Endothelial cell of umbilical vein (primary cell): ENCODE measurements around the gene ZNF264. TPM values are rescaled to one million over a fixed set of nuclear protein-coding genes. Genes with fewer than 3 reads are reported as not detected.
A peak's percentile ranks its signal among the peaks of the same experiment; 100 is the strongest.

ENCODE experiments used
- BruUV-seq: library from RNA; stranded (reverse); fragments of 400-500 nt; replicated peaks from 2 replicates; lab custom pipeline; 2021; lab: Mats Ljungman, UMichigan
- CTCF ChIA-PET: fragments of 300-600, 350-600 bp; sonication (Branson Sonifier 250); formaldehyde crosslinking; loops from one replicate; lab custom pipeline; 2021; ENCODE audit warnings: antibody characterized with exemption, inconsistent platforms; lab: Charles Lee
- POLR2A ChIA-PET: fragments of 300-600, 350-600 bp; sonication (Branson Sonifier 250); formaldehyde crosslinking; loops from one replicate; lab custom pipeline; 2021; ENCODE audit warnings: antibody characterized with exemption, inconsistent platforms; lab: Charles Lee
- DNase-seq: peaks from one replicate; pipeline ENCODE4 v3.0.0-alpha.2; 2011; ENCODE audit warnings: low read depth, low spot score
- FAIRE-seq: peaks from 2 replicates; lab custom pipeline; 2011; peaks lifted over from hg19 to GRCh38; lab: Jason Lieb, UNC
- H2AFZ ChIP-seq: 2 replicates; pipeline ENCODE4 v1.6.0; 2012; ENCODE audit warnings: low read depth, low read length, control low read depth, inconsistent platforms
- H3K27ac ChIP-seq: 2 replicates; pipeline ENCODE4 v1.5.1; 2011; ENCODE audit warnings: low read depth, mild to moderate bottlenecking, control low read depth, low read length, moderate library complexity; ENCODE audit not compliant: insufficient read depth
- H3K27me3 ChIP-seq, 2 experiments: 2 replicates each; pipeline versions ENCODE4 v1.6.0 to v1.6.1; 2011; ENCODE audit warnings: low read length in 2 of 2, mixed read lengths in 1 of 2; ENCODE audit not compliant: control insufficient read depth in 2 of 2, insufficient read depth in 2 of 2
- H3K36me3 ChIP-seq, 2 experiments: 2 replicates in 1 of 2; 3 replicates in 1 of 2; pipeline ENCODE4 v1.5.1; 2011; ENCODE audit warnings: low read length in 2 of 2, mild to moderate bottlenecking in 1 of 2, moderate library complexity in 1 of 2; ENCODE audit not compliant: control insufficient read depth in 2 of 2, insufficient read depth in 2 of 2; ENCODE audit errors: extremely low read depth in 1 of 2
- H3K4me1 ChIP-seq: 3 replicates; pipeline ENCODE4 v1.5.1; 2011; ENCODE audit warnings: mild to moderate bottlenecking, low read length; ENCODE audit not compliant: control insufficient read depth, insufficient read depth; ENCODE audit errors: extremely low read depth
- H3K4me2 ChIP-seq: 2 replicates; pipeline ENCODE4 v1.6.1; 2011; ENCODE audit warnings: low read length, control low read depth, mixed read lengths; ENCODE audit not compliant: insufficient read depth
- H3K4me3 ChIP-seq, 3 experiments: fragments of 200-600 bp in 1 of 3; sonication (generic), shearing (Covaris generic) in 1 of 3; replicated peaks in 1 of 3; 2 replicates each; pipeline ENCODE4 v1.5.1; 2011 to 2016; ENCODE audit warnings: control low read depth in 3 of 3, low read length in 3 of 3, mild to moderate bottlenecking in 2 of 3, inconsistent platforms in 1 of 3, low read depth in 1 of 3, moderate library complexity in 1 of 3; ENCODE audit not compliant: insufficient read depth in 1 of 3
- H3K79me2 ChIP-seq: 2 replicates; pipeline ENCODE4 v1.6.0; 2012; ENCODE audit warnings: low read length, inconsistent platforms; ENCODE audit not compliant: control insufficient read depth, insufficient read depth
- H3K9ac ChIP-seq: replicated peaks from 2 replicates; pipeline ENCODE3; 2011; ENCODE audit warnings: low read length, control low read depth; ENCODE audit not compliant: insufficient read depth; ENCODE audit errors: extremely low read depth
- H3K9me1 ChIP-seq: replicated peaks from 3 replicates; pipeline ENCODE4 v1.6.0; 2011; ENCODE audit warnings: mild to moderate bottlenecking, low read length; ENCODE audit not compliant: control insufficient read depth, insufficient read depth; ENCODE audit errors: extremely low read depth
- H3K9me3 ChIP-seq: replicated peaks from 2 replicates; pipeline ENCODE4 v1.5.1; 2012; ENCODE audit warnings: low read length, inconsistent platforms; ENCODE audit not compliant: control insufficient read depth, insufficient read depth
- H4K20me1 ChIP-seq: replicated peaks from 2 replicates; pipeline ENCODE3; 2011; ENCODE audit warnings: mild to moderate bottlenecking, low read length; ENCODE audit not compliant: control insufficient read depth, insufficient read depth; ENCODE audit errors: extremely low read depth
- CTCF ChIP-seq, 2 donors: IDR thresholded peaks; 1 replicate in 1 of 2; 2 replicates in 1 of 2; pipeline ENCODE4 v1.5.1; 2011; ENCODE audit warnings: low read length in 2 of 2, mild to moderate bottlenecking in 2 of 2, moderate library complexity in 2 of 2, control low read depth in 1 of 2, inconsistent platforms in 1 of 2, low read depth in 1 of 2; ENCODE audit not compliant: insufficient read depth in 1 of 2; ENCODE audit errors: extremely low read depth in 1 of 2
- EZH2 ChIP-seq: IDR thresholded peaks from 2 replicates; pipeline ENCODE4 v1.6.1; 2012; ENCODE audit warnings: borderline replicate concordance, low read depth, mild to moderate bottlenecking, moderate library complexity, low read length, inconsistent platforms; ENCODE audit not compliant: severe bottlenecking
- FOS ChIP-seq: IDR thresholded peaks from 2 replicates; pipeline ENCODE4 v1.6.1; 2011; ENCODE audit warnings: mild to moderate bottlenecking, low read length, moderate library complexity, borderline replicate concordance; ENCODE audit not compliant: insufficient read depth
- GATA2 ChIP-seq: IDR thresholded peaks from 2 replicates; pipeline ENCODE4 v1.7.0; 2011; ENCODE audit warnings: low read depth, mild to moderate bottlenecking, moderate library complexity, mixed read lengths, low read length; ENCODE audit not compliant: insufficient read length, insufficient read depth
- JUN ChIP-seq: IDR thresholded peaks from 2 replicates; pipeline ENCODE4 v1.6.1; 2011; ENCODE audit warnings: borderline replicate concordance, low read depth; ENCODE audit not compliant: insufficient read length, insufficient read depth
- MAX ChIP-seq: IDR thresholded peaks from 2 replicates; pipeline ENCODE4 v1.6.1; 2011; ENCODE audit not compliant: insufficient read depth, insufficient read length
- MYC ChIP-seq: IDR thresholded peaks from one replicate; pipeline ENCODE4 v1.6.1; 2011; ENCODE audit warnings: mild to moderate bottlenecking, low read depth, low read length
- POLR2A ChIP-seq: IDR thresholded peaks from 2 replicates; pipeline ENCODE4 v1.6.1; 2012; ENCODE audit warnings: low read depth, mild to moderate bottlenecking, control low read depth, low read length
- POLR2AphosphoS5 ChIP-seq: IDR thresholded peaks from 2 replicates; pipeline ENCODE4 v1.6.1; 2012; ENCODE audit warnings: low read depth, mild to moderate bottlenecking, control low read depth, low read length, moderate library complexity; ENCODE audit not compliant: insufficient read depth
- dilution Hi-C: fragments of 300-500 bp; cut with MboI; formaldehyde crosslinking; loops from one replicate; pipeline ENCODE4 v1.15.0; 2019; ENCODE audit warnings: low sequenced_read_pairs; ENCODE audit not compliant: extremely low pct_ligation_motif_present
- intact Hi-C: fragments of 100-400 bp; cut with micrococcal nuclease; formaldehyde crosslinking; loops from one replicate; pipeline ENCODE4 v1.10.0; 2022
- polyA plus RNA-seq, 4 experiments: library from polyadenylated mRNA; depleted of rRNA in 3 of 4; stranded (reverse) in 3 of 4; unstranded in 1 of 4; fragments of >200 nt; gene quantifications; 2 replicates each; pipeline versions ENCODE4 v1.2.1 to v1.2.3, GENCODE V29; 2011 to 2012; ENCODE audit warnings: missing spikeins in 1 of 4
- total RNA-seq: library from RNA; stranded (reverse); gene quantifications from 2 replicates; pipeline ENCODE4 v1.2.3, GENCODE V29; 2021

Gene ZNF264
- total and polyA plus RNA-seq, 2 donors (not counting 3 experiments of a cell fraction or from before 2014, with no cell fraction given) = 4.4 to 20.5 TPM

GRCh38 chr19:57241176-57241575 is 49.9 kb downstream of the ZNF264 start:
- DNase-seq = peak; percentile 32
- Histone ChIP-seq H3K4me1 (peaks cover 6% of the 10 kb centered on the region), H3K36me3 (peaks cover 0 to 14% of the 10 kb centered on the region in 2 experiments), H3K4me3 (peak overlapping the region; percentile 93 to 99 (median 96)), H3K27ac (peak overlapping the region; percentile 66), H3K4me2 (peak overlapping the region; percentile 95), H4K20me1 (no peaks in the 10 kb centered on the region), H3K79me2 (peaks cover 30% of the 10 kb centered on the region), H3K9me3 (no peaks in the 10 kb centered on the region), H3K27me3 (no peaks in the 10 kb centered on the region), H3K9me1 (no peaks in the 10 kb centered on the region), H2AFZ (peak overlapping the region; percentile 96), H3K9ac (peak overlapping the region; percentile 87)
- BruUV-seq = no TSS peak
- FAIRE-seq = peak; percentile 35
- POLR2A ChIA-PET = no interaction called here
- intact Hi-C loops (loop anchor here (5.0 kb wide), 1 partner anchor 111 kb away; the partner anchor contains the start of gene ZNF304), dilution Hi-C loops (no loop called here)
- CTCF ChIA-PET = no interaction called here
- TF ChIP-seq CTCF (IDR thresholded peaks at IDR 0.05; ENCODE audit: extremely low read depth in 1 of 2, insufficient read depth in 1 of 2, low read depth in 1 of 2, low read length in 2 of 2) (no peak), MAX (no peak), MYC (no peak), GATA2 (no peak), POLR2A (no peak), JUN (no peak), POLR2AphosphoS5 (no peak), FOS (no peak), EZH2 (no peak)
